ENCODE results near the gene SLC25A26. TPM values are rescaled to one million over a fixed set of nuclear protein-coding genes. Genes with fewer than 3 reads are reported as not detected.

SLC25A26 gene
- total RNA-seq, 1 experiment from 2014 or later, result 27.2 TPM

- DNase-seq (ENCODE audit: low read depth), result peak; percentile 17
Measured at GRCh38 chr3:66372681-66373350, 152.0 kb downstream of the SLC25A26 start.

GRCh38 chr3:66376568-66376967, 155.8 kb downstream of the SLC25A26 start:
- peak; percentile 65 for DNase-seq (ENCODE audit: low read depth)

GRCh38 chr3:66377800-66378199, 157.0 kb downstream of the SLC25A26 start:
- DNase-seq (ENCODE audit: low read depth), result no peak

GRCh38 chr3:66378256-66378655, 157.5 kb downstream of the SLC25A26 start:
- DNase-seq (ENCODE audit: low read depth), result peak; percentile 54

- no peak for DNase-seq (ENCODE audit: low read depth)
Measured at GRCh38 chr3:66379565-66379964, 158.8 kb downstream of the SLC25A26 start.

- DNase-seq (ENCODE audit: low read depth), result no peak
Measured at GRCh38 chr3:66380200-66380932, 159.6 kb downstream of the SLC25A26 start.

- DNase-seq (ENCODE audit: low read depth), result no peak
Measured at GRCh38 chr3:66381626-66382025, 160.8 kb downstream of the SLC25A26 start.

- no peak for DNase-seq (ENCODE audit: low read depth)
Measured at GRCh38 chr3:66382142-66382541, 161.3 kb downstream of the SLC25A26 start.

- no peak for DNase-seq (ENCODE audit: low read depth)
Measured at GRCh38 chr3:66383023-66383422, 162.2 kb downstream of the SLC25A26 start.

- DNase-seq (ENCODE audit: low read depth), result no peak
Measured at GRCh38 chr3:66383998-66384745, 163.4 kb downstream of the SLC25A26 start.

GRCh38 chr3:66385066-66385465, 164.3 kb downstream of the SLC25A26 start:
- DNase-seq (ENCODE audit: low read depth), result no peak

- DNase-seq (ENCODE audit: low read depth), result no peak
Measured at GRCh38 chr3:66386011-66386924, 165.5 kb downstream of the SLC25A26 start.

GRCh38 chr3:66386925-66387650, 166.3 kb downstream of the SLC25A26 start:
- DNase-seq (ENCODE audit: low read depth), result peak; percentile 85

- no peak for DNase-seq (ENCODE audit: low read depth)
Measured at GRCh38 chr3:66390013-66390412, 169.2 kb downstream of the SLC25A26 start.

- DNase-seq (ENCODE audit: low read depth), result no peak
Measured at GRCh38 chr3:66392512-66392911, 171.7 kb downstream of the SLC25A26 start.

- DNase-seq (ENCODE audit: low read depth), result no peak
Measured at GRCh38 chr3:66392966-66393332, 172.1 kb downstream of the SLC25A26 start.

GRCh38 chr3:66393333-66394005, 172.7 kb downstream of the SLC25A26 start:
- no peak for DNase-seq (ENCODE audit: low read depth)

GRCh38 chr3:66394019-66394752, 173.4 kb downstream of the SLC25A26 start:
- DNase-seq (ENCODE audit: low read depth), result no peak

GRCh38 chr3:66394753-66395249, 174.0 kb downstream of the SLC25A26 start:
- no peak for DNase-seq (ENCODE audit: low read depth)

Measured in RPMI7951 (cell line).